Ishikawa (cell line): ENCODE results near the gene FCRL3.

Source experiments
- EP300 ChIP-seq: IDR thresholded peaks from 2 replicates; pipeline ENCODE4 v1.6.1; 2012; ENCODE audit warnings: borderline replicate concordance
- TAF1 ChIP-seq: IDR thresholded peaks from 2 replicates; pipeline ENCODE4 v1.6.1; 2012; ENCODE audit warnings: low read depth, mild to moderate bottlenecking
- TCF12 ChIP-seq: IDR thresholded peaks from 2 replicates; pipeline ENCODE4 v1.6.1; 2012; ENCODE audit warnings: low read depth
- TEAD4 ChIP-seq: IDR thresholded peaks from 2 replicates; pipeline ENCODE4 v1.6.1; 2012
- TF ChIP-seq, protein P1 (sequence below): IDR thresholded peaks from 2 replicates; pipeline ENCODE4 v1.6.1; 2012

The FCRL3 gene

DNA sequence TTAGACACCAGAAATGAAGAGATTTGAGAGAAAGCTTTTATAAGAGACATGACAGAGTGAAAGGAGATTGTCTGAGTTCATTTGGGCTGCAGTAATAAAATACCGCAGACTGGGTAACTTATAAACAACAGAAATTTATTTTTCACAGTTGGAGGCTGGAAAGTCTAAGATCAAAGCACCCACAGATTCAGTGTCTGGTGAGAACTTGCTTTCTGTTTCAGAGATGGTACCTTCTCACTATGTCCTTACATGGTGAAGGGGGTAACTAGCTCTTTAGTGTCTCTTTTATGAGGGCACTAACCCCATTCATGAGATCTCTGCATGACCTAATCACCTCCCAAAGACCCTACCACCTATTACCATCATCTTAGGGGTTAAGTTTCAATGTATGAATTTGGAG, 71.8 kb downstream of the FCRL3 start:
- no peak for TF ChIP-seq EP300
- TF ChIP-seq TAF1: no peak
- TF ChIP-seq TEAD4: no peak
- TF ChIP-seq, protein P1, sequence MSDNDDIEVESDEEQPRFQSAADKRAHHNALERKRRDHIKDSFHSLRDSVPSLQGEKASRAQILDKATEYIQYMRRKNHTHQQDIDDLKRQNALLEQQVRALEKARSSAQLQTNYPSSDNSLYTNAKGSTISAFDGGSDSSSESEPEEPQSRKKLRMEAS: no peak
- no peak for TF ChIP-seq TCF12
